Chondrocyte (in vitro differentiated cells): ENCODE results near the gene LRRN4. TPM values are rescaled to one million over a fixed set of nuclear protein-coding genes. Genes with fewer than 3 reads are reported as not detected.
"Not testable (repeated sequence)": the region's sequence is repeated elsewhere in the genome, so short reads cannot be mapped to it uniquely, and the experiment has no call there.

Experiments used
- DNase-seq: peaks from one replicate; pipeline ENCODE4 v3.0.0; 2021; ENCODE audit warnings: mixed read lengths, low spot score
- H3K27ac Mint-ChIP-seq: one replicate; pipeline ENCODE4 v1.8.0; 2021; ENCODE audit warnings: mild to moderate bottlenecking, moderate library complexity, mixed read lengths; ENCODE audit not compliant: unreplicated experiment
- H3K27me3 Mint-ChIP-seq: 2 replicates; pipeline ENCODE4 v1.8.0; 2021; ENCODE audit warnings: low read depth, mixed read lengths
- H3K36me3 Mint-ChIP-seq: 2 replicates; pipeline ENCODE4 v1.8.0; 2021; ENCODE audit warnings: low read depth, mixed read lengths
- H3K4me1 Mint-ChIP-seq: 2 replicates; pipeline ENCODE4 v1.8.0; 2021; ENCODE audit warnings: low read depth, mild to moderate bottlenecking, mixed read lengths
- H3K4me3 Mint-ChIP-seq: one replicate; pipeline ENCODE4 v1.8.0; 2021; ENCODE audit warnings: mild to moderate bottlenecking, moderate library complexity, mixed read lengths; ENCODE audit not compliant: unreplicated experiment
- H3K9me3 Mint-ChIP-seq: 2 replicates; pipeline ENCODE4 v1.8.0; 2021; ENCODE audit warnings: low read depth, mixed read lengths
- total RNA-seq: library from RNA; stranded (reverse); gene quantifications from 3 replicates; pipeline ENCODE4 v1.2.1, GENCODE V29; 2021
- TF ChIP-seq, protein P1 (sequence below): fragments of 200-600 bp; sonication (generic); IDR thresholded peaks from 2 replicates; pipeline ENCODE4 v1.5.0; 2021; ENCODE audit warnings: antibody characterized with exemption, mild to moderate bottlenecking, moderate library complexity

The LRRN4 gene
- total RNA-seq, 1 donor from 2014 or later, result not detected

DNA sequence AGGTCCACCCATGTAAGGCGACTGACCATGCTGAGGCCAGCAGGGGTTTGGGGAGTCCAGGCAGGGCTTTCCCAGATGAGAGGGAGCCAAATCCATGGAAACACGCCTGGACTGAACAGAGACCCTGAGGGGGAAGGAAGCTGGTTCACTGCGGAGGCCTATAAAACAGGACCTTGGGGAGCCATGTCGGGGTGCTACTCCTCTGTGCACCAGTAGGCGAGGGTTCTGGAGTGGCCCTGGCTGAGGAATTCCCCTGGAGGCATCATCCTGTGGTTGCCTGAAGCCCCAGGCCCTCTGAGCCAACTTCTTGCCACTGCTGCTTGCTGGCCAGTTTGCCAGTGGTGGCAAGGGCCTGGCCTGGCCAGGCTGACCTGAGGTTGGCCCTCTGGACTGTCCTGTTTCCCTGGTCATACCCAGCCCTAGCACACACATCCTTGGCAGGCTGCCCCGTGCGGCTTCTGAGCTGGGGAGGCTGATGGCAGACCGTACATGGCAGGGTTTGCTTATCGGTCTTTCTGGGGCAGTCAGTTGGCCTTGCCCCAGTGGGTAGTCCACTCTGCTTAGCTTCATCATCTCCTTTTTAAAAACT lies 2.2 kb upstream of the LRRN4 start:
- TF ChIP-seq, protein P1, sequence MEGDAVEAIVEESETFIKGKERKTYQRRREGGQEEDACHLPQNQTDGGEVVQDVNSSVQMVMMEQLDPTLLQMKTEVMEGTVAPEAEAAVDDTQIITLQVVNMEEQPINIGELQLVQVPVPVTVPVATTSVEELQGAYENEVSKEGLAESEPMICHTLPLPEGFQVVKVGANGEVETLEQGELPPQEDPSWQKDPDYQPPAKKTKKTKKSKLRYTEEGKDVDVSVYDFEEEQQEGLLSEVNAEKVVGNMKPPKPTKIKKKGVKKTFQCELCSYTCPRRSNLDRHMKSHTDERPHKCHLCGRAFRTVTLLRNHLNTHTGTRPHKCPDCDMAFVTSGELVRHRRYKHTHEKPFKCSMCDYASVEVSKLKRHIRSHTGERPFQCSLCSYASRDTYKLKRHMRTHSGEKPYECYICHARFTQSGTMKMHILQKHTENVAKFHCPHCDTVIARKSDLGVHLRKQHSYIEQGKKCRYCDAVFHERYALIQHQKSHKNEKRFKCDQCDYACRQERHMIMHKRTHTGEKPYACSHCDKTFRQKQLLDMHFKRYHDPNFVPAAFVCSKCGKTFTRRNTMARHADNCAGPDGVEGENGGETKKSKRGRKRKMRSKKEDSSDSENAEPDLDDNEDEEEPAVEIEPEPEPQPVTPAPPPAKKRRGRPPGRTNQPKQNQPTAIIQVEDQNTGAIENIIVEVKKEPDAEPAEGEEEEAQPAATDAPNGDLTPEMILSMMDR, result no peak
- H3K4me1 Mint-ChIP-seq, result peaks cover 18% of the 10 kb centered on the region
- no peak for DNase-seq
- peaks cover 15% of the 10 kb centered on the region for H3K27me3 Mint-ChIP-seq
- H3K36me3 Mint-ChIP-seq, result no peaks in the 10 kb centered on the region
- no peak overlapping the region for H3K27ac Mint-ChIP-seq
- no peak overlapping the region for H3K4me3 Mint-ChIP-seq
- H3K9me3 Mint-ChIP-seq, result no peaks in the 10 kb centered on the region

DNA sequence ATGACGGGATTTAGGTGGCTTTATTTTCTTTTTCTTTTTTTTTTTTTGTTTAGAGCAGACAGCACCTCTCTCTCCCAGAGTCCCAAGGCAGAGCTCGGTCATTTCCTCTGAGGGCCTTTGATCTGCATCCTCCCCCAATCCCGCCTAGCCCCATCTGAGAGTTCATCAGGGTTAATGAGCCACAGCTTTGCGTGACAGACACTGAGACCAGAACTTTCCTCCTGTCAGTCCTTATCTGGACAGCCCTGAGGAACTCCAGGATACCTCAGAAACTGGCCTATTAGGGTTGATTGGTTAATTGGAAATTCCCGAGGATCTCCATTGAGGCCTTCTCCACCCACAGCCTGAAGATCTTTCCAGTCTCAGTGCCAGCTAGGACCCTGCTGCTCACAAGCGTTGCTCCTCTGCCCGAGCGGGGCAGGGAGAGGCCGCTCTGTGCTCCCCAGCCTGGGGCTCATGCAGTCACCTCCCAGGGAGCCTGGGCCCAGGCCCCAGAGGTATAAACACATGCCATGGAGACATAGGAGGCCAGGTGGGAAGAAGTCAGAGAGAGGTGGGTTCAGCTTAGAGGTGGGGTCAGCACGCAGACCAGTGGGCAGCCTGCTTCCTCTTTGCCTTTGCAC lies 1.4 kb upstream of the LRRN4 start:
- Mint-ChIP-seq H3K36me3 (no peaks in the 10 kb centered on the region), H3K4me1 (peaks cover 18% of the 10 kb centered on the region), H3K27ac (no peak overlapping the region), H3K9me3 (no peaks in the 10 kb centered on the region), H3K27me3 (peaks cover 21% of the 10 kb centered on the region), H3K4me3 (no peak overlapping the region)
- TF ChIP-seq, protein P1, result no peak
- DNase-seq, result no peak

DNA sequence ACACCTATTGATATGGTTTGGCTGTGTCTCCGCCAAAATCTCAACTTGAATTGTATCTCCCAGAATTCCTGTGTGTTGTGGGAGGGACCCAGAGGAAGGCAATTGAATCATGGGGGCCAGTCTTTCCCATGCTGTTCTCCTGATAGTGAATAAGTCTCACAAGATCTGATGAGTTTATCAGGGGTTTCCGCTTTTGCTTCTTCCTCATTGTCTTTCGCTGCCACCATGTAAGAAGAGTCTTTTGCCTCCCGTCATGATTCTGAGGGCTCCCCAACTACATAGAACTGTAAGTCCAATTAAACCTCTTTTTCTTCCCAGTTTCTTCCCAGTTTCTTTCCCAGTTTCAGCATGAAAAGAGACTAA lies 810 bp upstream of the LRRN4 start:
- H3K27me3 Mint-ChIP-seq, result peaks cover 22% of the 10 kb centered on the region
- H3K4me3 Mint-ChIP-seq, H3K27ac Mint-ChIP-seq, H3K36me3 Mint-ChIP-seq, H3K9me3 Mint-ChIP-seq, DNase-seq: not testable (repeated sequence)
- peaks cover 18% of the 10 kb centered on the region for H3K4me1 Mint-ChIP-seq

DNA sequence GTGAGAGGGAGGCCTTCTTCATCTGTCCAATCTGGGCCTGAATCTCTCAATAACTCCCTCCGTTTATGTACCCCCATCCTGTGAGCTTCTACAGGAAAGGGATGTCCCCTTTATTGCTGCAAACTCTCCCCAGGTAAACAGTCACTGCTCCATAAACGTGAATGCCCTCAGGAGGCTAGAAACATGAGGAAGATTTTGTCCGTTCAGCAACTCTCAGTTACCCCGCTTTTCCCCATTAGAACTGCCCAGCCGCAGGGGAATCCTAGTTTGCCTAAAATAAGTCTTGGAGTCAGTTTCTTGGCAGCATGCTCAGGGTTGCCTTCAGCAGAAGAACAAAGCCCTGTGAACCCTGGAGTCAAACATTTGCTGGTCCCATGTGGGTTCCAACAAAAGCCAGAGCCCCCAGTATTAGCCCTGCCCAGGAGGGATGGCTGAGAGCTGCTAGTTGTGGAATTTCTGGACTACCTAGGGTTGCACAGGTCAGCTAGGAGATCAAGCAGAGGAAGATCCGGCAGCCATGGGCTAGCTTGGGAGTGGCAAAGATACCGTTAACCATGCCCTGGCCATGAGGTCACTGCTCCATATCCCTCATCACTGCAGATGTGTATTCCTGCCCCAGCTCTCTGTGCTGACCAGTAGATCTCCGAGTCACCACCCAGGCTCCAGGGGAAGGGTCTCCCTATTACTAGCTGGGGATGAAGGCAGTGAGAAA lies 640 bp downstream of the LRRN4 start:
- DNase-seq, result no peak
- Mint-ChIP-seq H3K36me3 (peaks cover under 1% of the 10 kb centered on the region), H3K27ac (no peak overlapping the region), H3K9me3 (no peaks in the 10 kb centered on the region), H3K27me3 (peaks cover 20% of the 10 kb centered on the region), H3K4me3 (peak overlapping the region; percentile 20), H3K4me1 (peaks cover 18% of the 10 kb centered on the region)
- TF ChIP-seq, protein P1, result no peak

DNA sequence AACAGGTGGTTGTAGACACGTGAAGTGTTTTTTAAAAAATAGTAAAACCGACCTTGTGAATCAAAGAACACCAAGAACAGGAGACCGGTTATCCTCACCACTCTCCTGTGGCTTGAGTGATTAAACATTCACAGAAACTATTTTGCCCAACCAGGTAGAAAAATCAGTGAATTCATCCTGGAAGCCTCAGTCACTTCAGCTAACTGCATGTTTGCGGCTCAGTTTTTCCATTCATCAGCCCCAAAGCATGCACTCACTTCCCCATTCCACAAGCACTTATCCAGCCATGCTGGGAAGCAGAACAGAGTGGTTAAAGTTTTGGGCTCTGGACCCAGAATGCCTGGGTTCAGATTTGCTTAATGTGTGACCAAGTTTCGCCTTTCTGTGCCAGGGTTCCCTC lies 2.4 kb downstream of the LRRN4 start:
- Mint-ChIP-seq H3K4me1 (peaks cover 18% of the 10 kb centered on the region), H3K27me3 (peaks cover 16% of the 10 kb centered on the region), H3K9me3 (no peaks in the 10 kb centered on the region), H3K4me3 (peak overlapping the region; percentile 65), H3K36me3 (peaks cover 3% of the 10 kb centered on the region), H3K27ac (no peak overlapping the region)
- DNase-seq, result no peak
- TF ChIP-seq, protein P1, result no peak
